H54 (cell line): ENCODE data around the gene DIAPH1.
A peak's percentile ranks its signal among the peaks of the same experiment; 100 is the strongest.
"Not testable (repeated sequence)": the region's sequence is repeated elsewhere in the genome, so short reads cannot be mapped to it uniquely, and the experiment has no call there.

Source experiments
- DNase-seq: peaks from one replicate; pipeline ENCODE4 v3.0.0; 2011; ENCODE audit warnings: low spot score, mixed read lengths; ENCODE audit not compliant: insufficient read length
- FAIRE-seq: peaks from 3 replicates; lab custom pipeline; 2011; peaks lifted over from hg19 to GRCh38; lab: Jason Lieb, UNC
- POLR2A ChIP-seq: IDR thresholded peaks from 2 replicates; pipeline ENCODE4 v1.6.1; 2011; ENCODE audit warnings: low read depth, mild to moderate bottlenecking, low read length

DIAPH1 gene

GRCh38 chr5:141611289-141611688 lies 7.5 kb downstream of the DIAPH1 start:
- FAIRE-seq (no peak), DNase-seq (no peak)
- TF ChIP-seq POLR2A: no peak

DNA sequence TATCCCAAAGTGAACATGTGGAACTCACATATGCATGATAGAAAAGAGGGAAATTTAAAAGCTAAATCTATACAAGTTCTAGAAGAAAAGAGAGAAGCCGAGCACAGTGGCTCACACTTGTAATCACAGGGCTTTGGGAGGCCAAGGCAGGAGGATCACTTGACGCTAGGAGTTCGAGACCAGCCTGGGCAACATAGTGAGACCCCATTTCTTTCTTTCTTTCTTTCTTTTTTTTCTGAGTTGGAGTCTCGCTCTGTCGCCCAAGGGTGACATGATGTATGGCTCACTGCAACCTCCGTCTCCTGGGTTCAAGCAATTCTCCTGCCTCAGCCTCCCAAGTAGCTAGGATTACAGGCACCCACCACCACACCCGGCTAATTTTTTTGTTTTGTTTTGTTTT lies 8.9 kb downstream of the DIAPH1 start:
- not testable (repeated sequence) for DNase-seq, FAIRE-seq

- DNase-seq (no peak), FAIRE-seq (no peak)
- TF ChIP-seq POLR2A: no peak
These were observed 9.8 kb downstream of the DIAPH1 start for GRCh38 chr5:141609044-141609443.

DNA sequence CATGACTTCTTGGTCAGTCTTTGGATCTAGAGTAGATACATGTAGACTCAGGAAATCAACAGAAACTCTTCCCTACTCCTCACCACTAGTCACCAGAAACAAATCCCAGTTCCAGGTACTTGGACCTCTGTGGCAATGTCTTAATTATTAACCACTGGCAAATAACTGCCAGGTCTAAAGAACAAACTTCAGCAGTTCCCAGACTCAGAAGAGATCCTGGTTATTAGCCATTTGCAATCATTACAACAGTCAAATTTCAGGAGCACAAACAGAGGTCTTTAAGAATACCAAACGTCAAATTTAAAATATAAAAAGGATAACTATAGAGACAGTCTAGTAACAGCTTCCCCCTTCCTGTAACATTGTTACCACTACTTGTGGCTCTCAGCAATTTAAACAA lies 10.2 kb downstream of the DIAPH1 start:
- FAIRE-seq (no peak), DNase-seq (no peak)
- TF ChIP-seq POLR2A: no peak

DNA sequence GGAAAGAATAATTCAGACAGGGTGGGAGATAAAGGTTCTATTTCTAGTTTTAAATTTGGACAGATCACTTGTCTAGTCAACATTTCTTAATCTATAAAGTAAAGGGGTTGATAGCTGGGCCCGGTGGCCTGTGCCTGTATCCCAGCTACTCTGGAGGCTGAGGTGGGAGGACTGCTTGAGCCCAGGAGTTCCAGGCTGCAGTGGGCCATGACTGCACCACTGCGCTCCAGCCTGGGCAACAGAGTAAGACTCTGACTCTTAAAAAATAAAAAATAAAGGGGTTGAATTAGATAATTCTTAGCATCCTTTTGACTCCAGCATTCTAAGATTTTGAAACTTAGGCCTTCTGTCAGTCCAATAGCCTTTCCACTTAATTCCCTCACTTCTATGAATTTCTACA lies 10.8 kb downstream of the DIAPH1 start:
- no peak for DNase-seq
- no peak for TF ChIP-seq POLR2A
- FAIRE-seq: no peak

GRCh38 chr5:141605523-141606277 lies 13.1 kb downstream of the DIAPH1 start:
- no peak for TF ChIP-seq POLR2A
- FAIRE-seq: no peak
- DNase-seq: no peak

- peak; percentile 63 for DNase-seq
- peak; percentile 99 for FAIRE-seq
- no peak for TF ChIP-seq POLR2A
These were observed 14.7 kb downstream of the DIAPH1 start for GRCh38 chr5:141603923-141604717.

DNA sequence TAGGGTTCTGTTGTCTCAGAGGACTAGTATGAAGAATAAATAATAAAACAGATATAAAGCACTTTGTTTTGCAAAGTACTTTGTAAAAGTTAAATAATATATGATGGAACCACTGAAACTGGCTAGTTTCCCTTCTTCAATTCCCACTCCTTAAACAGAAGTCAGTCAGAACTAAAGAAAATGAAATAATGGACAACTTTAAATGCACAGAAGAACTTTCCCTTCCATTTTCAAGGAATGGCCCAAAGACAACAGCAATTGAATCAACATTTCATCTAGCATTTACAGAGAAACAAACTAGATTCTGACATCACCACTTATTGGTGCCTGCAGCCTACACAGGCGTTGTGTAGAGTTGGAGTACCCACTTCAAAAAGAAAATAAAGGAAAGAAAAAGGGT lies 16.2 kb downstream of the DIAPH1 start:
- FAIRE-seq (no peak), DNase-seq (no peak)
- no peak for TF ChIP-seq POLR2A

DNA sequence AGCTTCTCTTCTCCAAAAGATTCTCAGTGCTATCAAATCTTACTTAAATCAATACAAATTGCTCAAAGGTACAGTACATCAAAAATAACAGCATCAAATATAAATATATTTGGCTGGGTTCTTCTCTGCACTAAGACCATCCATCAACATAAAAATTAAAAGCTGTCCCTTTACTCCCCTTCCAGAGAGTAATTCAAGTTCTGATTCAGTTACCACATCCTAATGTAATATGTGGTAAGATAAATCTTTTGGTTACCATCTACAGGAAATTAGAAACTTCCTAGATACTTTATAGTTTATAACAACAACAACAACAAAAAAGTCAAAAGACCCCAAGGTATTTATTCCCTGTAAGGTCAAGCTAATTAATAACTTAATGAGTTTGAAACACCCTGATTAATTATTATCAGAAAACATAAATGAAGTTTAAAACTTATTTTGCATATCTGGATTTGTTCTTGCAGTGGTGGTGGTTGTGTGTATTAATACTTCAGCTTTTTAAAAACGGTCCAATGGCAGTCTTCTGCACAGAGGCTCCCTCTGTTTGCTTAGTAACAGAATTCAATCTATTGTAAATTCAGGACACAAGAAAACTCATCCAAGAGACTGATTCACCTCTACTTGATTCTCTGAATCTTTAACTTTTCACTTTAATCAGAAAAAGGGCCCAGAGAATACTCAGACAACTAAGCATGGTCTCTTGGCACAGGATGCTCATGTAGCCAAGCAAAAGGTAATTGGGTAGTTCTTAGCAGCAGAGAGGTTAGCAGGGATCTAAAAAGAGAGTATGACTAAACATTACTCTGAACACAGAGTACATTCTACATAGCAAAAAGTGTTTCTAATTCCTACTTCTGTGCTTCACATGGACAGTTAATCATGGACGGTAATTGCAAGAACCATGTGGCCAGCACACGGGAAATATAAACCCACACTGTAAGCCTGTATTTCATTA lies 20.1 kb downstream of the DIAPH1 start:
- DNase-seq (no peak), FAIRE-seq (no peak)
- TF ChIP-seq POLR2A: no peak

DNA sequence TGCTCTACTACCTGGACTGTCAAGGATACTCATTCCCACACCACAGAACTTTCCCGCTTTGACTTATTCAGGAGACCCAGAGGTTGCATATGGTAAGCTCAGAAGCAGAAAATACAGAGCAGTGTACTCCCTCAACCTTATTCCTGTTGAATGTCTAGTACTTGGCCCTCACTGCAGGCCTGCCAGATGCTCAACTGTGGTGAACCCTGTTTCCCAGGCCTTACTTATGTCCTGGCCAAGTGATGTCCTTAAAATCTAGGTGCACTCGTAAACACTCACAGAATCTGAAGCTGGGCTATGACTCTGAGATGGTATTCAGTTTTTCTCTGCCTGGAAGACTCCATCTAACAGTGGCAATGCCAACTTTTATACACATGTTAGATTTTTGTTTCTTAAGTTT lies 21.0 kb downstream of the DIAPH1 start:
- FAIRE-seq (no peak), DNase-seq (no peak)
- TF ChIP-seq POLR2A: no peak

- TF ChIP-seq POLR2A: no peak
- no peak for DNase-seq
- no peak for FAIRE-seq
These were observed 21.4 kb downstream of the DIAPH1 start for GRCh38 chr5:141597394-141597793.

DNA sequence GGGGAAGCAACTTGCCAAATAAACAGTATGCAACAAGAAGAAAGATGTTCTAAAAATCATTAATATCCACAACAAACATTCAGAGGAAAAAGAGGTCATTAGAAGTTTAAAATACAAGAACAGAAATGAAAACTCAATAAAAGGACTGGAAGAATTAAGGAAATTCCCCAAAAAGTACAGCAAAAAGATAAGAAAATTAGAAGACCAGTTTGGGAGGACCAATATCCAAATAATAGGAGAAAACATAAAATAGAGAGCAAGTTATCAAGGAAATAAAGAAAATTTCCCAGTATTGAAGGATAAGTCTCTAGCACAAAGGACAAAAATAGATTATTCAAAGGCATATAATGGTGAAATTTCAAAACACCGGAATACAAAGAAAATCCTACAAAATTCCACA lies 21.9 kb downstream of the DIAPH1 start:
- FAIRE-seq: no peak
- no peak for DNase-seq
- no peak for TF ChIP-seq POLR2A

GRCh38 chr5:141590127-141590526 lies 28.7 kb downstream of the DIAPH1 start:
- DNase-seq (no peak), FAIRE-seq (no peak)
- no peak for TF ChIP-seq POLR2A

DNA sequence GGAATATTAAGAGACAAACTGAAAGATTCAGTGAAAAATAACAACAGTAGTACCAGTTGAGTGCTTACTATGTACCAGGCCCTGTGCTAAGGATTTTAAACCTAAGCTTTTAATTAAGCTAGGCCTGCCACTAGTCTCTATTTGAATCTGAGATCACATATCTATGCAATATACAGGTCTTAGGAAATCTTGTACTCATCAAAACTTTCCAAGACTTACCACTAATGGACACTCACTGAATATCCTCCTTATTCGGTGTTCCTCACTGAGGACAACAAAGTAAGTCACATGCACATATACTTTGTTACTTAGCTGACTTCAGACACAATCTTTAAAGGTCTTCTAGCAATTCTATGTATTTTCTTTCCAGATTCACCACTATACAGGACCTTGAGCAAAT lies 32.6 kb downstream of the DIAPH1 start:
- DNase-seq (no peak), FAIRE-seq (no peak)
- no peak for TF ChIP-seq POLR2A

DNA sequence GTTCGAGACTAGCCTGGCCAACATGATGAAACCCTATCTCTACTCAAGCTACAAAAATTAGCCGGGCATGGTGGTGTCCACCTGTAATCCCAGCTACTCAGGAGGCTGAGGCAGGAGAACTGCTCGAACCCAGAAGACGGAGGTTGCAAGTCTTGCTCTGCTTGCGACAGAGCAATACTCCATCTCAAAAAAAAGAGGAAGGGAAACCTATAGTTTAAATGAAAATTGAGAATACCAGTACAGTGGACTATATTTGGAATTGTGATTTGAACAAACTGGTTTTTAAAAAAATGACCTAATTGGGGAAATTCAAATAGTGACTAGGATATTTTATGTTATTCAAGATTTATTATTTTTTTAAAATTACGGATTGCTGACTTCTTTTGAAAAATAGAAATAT lies 33.2 kb downstream of the DIAPH1 start:
- FAIRE-seq (no peak), DNase-seq (no peak)
- TF ChIP-seq POLR2A: no peak
